ENCODE results near the gene BTG4.

The BTG4 gene

DNA sequence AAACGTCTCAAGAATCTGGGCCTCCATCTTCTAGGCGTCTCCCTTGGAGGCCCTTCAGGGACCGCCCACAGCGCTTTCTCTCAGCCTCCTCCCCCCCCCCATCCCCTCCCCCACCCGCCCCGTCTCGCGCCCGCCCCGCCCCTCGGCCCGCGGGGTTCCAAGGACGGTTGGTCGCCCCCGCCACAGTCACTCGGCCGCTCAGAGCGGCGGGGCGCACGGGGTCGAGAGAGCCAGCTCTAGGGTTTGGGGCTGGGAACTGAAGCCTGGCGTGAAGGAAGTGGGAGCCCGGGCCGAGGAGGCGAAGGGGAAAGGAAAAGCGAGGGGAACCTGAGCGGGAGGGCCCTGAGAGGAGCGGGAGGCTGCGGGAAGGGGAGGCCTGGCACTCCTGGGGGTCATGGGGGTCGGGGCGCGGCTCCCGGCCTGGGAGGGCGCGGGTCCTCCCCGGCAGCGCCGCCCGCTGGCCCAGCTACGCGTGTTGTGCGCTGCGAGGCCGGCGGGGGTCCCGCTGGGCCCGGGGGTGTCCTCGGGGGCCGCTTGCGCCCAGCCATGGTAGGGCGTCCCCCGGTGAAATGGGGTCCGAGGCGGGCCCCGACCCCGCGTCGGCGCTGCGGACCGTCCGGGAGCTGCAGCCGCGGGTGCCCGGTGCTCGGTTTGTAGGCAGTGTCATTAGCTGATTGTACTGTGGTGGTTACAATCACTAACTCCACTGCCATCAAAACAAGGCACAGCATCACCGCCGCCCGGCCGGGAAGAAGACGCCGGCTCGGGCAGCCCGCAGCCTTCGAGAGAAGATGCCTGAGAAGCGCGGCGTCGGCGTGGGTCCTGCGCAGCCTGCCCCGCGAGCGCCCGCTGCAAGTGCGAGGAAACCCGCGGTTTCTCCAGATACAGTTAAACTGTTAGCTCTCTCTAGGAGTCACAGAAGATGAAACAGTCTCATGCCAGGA lies at the start of gene BTG4:
BTG4 (minus strand) TSS at position 91 of the 944 bp plus-strand sequence. CDS start 13,610 bp downstream, outside the sequence.
- no peak for DNase-seq

DNA sequence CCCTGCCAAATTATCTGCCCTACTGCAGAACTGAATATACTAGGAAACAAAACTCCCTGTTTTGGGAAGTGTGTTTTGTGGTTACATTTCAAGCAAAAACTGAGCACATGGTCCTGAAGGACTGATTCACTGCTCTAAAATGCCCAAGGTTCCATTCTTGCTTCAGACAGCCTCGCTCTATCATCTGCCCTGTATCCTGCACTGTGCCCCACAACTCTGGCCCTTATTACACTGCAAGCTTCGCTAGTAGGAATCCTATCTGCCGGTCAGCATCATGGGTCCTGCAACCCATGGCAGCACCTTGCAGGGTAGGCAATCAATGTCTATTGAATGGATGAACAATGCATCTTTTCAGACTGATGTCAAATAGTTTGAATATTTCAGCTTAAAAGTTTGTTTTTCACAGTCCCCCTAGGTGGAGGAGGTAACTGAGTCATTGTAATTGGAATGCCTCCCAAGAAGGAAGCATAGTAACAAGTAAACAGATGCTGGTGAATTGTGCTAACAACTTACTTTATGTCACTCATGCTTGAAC lies 49.7 kb upstream of the BTG4 start:
- DNase-seq, result no peak

DNA sequence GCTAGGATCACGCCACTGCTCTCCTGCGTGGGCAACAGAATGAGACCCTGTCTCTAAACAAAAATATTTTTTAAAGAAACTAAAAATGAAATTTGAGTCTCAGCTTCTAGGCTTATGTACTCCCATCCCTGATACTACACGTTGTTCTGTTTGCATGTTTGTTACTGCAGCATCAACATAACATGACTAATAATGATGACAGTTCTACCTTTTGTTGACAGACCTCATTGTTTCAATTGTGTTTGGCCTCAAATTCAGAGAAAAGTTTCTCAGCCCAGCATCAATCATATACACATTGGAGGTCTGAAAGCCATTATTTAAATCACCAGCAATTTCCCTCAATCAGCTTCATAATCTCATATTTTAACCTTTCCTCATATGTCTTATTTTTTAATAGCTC lies 49.1 kb upstream of the BTG4 start:
- DNase-seq, result no peak

DNA sequence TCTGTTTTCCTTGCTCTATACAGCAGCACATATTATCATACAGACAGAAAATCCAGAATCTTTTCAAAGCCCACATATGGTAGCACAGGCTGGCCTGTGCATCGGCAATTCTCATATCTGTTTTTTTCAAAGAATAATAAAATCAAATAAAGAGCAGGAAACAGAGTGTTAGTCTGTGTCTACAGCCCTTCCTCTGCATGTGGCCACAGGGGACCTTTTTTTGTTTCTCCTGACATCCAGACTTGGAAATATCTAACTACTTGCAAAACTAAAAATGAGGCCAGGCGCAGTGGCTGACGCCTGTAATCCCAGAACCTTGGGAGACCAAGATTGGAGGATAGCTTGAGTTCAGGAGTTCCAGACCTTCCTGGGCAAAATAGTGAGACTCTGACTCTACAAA lies 48.6 kb upstream of the BTG4 start:
- no peak for DNase-seq

DNA sequence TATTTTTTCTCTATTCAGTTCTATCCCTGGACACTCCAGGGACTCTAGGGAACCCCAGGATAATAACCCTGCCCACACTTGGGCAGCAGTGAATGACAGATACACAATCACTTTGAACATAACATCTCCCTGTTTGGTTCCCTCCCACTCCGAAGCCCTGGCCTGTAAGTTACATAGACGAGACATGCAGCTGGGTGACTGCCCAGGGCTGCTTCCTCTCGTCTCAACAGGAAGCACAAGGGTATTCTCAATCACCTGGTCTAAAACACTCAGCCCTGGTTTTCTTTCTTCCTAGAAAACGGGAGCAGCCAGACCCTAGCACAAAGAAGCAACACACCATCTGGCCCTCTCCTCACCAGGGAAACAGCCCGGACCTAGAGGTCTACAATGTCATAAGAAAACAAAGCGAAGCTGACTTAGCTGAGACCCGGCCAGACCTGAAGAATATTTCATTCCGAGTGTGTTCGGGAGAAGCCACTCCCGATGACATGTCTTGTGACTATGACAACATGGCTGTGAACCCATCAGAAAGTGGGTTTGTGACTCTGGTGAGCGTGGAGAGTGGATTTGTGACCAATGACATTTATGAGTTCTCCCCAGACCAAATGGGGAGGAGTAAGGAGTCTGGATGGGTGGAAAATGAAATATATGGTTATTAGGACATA lies 47.7 kb upstream of the BTG4 start:
- no peak for DNase-seq

DNA sequence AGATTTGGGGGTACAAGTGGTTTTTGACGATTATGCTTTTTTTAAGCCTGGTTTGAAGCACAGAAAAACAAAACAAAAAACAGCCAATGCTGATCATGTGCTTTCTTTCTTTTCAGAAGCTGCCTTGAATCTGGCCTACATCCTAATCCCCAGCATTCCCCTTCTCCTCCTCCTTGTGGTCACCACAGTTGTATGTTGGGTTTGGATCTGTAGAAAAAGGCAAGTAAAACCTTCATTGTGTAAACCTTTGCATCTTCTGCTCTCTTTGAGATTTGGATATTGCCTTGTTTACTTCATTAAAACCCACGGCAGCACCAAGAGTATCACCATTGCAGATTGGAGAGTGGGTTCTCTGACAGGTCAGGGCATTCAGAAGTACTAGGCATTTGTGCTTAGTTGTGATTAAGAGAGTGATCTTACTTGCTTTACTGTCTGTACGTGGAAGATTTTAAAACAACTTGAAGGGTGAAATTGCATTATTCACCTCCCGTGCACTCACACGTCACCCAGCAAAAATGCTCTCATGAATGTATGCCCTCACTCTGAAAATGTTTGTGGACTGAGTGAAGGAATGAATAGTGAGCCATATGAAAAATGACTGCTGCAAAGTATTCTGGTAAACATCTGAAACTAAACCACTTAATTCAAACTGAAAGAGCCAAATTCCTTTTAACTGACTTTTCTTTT lies 45.4 kb upstream of the BTG4 start:
- DNase-seq, result no peak

DNA sequence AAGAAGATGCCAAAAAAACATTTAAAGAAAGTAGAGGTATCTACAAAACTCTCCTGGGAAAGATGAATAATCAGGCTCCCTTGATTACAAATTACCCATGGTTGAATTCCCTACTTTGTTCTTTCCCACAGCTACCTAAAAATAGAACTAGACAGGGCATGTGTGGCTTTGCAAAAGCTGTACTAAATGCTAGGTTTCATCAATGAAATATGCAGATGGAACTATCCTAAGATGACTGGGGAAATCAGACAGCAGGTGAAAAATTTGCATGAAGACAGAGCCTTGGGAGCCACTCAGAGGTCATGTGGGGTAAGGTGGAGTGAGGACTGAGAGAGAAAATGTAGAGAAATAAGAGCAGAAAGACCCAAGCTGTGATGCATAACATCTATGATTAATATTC lies 43.1 kb upstream of the BTG4 start:
- DNase-seq, result no peak

DNA sequence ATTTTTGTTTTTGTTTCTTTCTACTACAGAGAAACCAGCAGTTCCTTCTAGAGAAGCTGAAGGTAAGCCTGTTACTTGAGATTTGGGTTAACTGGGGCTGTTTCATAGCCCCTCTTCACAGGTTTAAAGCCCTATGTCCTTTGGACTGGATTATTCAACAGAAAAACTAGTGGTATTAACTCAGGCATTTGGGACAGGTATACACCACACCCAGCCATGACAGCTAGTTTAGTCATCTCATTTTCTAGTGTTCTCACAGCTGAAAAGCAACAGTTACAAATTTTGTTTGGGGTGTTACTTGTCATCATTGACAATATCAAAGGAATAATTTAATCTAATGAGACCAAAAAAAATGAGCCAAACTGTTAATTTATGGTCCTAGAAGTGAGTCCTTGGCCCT lies 42.3 kb upstream of the BTG4 start:
- DNase-seq, result no peak

DNA sequence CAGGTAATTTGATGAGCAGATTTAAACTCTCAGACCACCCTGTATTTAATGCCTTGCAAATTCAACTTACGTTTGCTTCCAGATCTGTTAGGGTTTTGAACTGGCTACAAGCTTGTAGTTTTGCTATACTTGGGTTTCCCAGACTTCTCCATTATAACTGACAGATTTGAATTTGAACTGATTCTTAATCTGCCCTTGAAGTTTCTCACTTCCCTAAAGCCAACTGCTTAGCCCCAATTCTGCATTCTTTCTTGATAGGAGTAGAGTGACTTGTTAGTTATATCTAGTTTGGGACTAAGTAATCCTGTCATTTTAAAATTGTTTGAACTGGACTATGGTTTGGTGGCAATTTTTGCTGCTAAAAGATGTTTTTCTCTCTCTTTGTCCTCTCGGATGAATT lies 38.1 kb upstream of the BTG4 start:
- no peak for DNase-seq

DNA sequence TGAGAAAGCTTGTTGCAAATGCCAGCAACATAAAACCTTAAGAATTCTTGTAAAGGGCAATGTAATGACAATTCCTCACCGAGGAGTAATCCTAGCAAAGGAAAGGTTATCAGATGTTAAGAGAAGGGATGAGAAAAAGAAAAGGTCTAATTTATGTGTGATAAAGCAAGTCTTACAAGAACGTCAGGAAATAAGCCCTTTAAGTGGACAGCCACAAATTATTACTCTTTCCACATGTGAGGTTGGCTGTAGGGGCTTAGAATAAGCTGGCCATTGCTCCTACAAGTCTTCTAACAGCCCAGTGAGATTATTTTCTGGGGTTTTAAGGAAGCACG lies 37.6 kb upstream of the BTG4 start:
- DNase-seq, result no peak

DNA sequence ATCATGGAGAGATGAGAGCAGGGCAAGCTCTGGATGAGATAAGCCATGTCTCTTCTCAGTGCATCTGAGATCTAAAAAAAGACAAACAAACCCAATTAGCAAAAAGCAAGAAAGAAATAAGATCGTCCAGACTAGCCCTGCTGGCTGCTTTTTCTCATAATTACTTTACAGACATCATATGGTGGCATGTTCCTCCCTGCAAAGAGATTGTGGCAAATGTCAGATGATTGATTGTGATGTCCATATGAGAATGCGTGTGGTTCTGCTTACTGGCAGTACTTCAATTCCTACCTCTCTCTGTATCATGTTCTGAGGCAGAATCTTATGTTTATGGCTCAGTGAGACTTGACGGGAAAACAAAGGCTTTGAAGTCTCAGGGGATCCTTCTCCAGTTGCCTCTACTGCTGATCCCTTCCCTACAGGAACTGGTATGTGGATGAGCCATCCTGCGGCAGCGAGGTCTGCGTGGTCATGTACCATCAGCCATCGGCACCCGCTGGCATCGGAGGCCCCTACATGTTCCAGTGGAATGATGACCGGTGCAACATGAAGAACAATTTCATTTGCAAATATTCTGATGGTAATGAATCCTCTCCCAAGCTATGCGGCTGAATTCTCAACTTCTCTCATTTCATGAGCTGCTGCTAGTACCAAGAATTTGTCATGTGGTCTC lies 37.1 kb upstream of the BTG4 start:
- no peak for DNase-seq

DNA sequence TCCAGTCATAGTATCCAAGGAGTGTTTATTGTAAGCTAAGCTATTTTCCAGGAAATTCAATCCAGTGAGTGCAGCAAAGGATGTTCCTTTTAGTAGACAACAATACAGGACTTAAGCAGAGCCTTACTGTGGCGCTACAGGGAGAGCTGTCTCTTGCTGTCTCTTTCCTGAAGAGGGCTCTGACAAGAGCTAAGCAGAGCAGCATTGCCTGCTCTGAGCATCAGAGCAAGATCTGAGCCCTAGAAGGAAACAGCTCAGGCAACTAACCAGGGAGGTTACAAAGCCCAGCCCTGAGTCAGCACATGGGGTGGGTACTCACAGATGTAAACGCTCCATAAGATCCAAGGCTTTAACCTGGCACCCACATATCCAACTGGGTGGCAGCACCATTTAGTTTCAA lies 36.3 kb upstream of the BTG4 start:
- no peak for DNase-seq

DNA sequence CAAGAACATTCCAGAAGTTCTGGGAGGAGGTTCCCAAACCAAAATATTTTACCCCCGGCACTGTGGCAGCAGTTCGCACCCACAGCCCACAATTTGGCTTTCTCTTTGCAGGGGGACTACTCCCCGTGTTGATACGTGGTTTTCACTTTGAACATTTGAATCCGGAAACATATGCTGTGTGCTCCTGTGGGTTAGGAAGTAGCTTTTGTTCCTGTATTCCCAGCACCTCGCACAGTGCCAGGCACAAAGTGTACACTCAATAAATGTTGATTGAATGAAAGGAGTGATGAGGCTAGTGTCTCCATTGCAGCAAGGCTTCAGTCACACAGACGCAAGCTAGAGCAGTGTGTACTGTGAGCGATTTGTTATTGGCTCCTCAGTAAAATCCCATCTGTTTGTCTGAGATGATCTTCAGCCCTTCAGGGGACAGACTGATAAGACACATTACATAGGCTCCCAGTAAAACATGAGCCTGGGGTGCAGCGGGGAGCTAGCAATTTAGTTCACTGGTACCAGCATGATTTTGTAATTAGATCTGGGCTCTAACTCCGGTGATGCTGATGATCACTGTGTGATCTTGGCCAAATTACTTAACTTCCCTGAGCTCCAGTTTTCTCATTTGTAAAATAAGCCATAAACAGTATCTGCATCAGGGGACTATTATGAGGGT lies 30.6 kb upstream of the BTG4 start:
- DNase-seq, result no peak

DNA sequence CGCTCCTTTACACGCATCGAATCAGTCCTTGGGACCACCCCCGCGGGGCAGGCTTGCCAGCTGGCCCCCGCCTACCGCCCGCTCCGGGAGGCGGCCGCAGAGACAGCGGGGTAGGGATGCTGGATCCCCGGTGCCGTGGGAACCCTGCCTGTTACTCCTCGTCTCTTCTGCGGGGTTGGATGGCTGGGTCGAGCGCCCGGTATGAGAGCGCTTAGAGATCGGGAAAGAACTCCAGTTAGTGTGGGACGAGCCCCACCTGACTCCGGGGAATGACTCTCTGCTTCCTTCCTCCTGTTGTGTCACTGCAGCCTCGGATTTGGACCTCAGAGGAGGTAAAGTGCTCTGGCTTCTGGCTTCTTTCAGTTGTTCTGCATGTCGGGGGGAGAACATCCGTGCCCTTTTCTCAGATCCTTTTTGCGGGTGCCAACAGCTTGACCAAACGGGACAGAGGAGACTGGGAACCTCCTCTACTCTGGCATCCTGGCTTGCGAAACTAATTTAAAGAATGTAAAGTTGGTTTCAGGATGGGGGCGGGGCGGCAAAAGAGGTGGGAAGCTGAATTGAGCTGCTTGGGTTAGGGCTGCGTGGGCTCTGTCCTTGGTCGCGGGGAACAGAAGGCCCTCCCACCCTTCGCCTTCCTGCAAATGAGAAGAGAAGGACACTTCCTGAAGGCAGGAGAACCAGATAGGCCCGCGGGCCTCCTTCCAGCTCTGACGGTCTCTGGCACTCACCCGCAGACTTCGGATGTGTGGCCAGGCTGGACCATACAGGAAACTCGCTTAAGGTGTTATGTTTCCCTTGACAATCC lies 29.3 kb upstream of the BTG4 start:
- no peak for DNase-seq

DNA sequence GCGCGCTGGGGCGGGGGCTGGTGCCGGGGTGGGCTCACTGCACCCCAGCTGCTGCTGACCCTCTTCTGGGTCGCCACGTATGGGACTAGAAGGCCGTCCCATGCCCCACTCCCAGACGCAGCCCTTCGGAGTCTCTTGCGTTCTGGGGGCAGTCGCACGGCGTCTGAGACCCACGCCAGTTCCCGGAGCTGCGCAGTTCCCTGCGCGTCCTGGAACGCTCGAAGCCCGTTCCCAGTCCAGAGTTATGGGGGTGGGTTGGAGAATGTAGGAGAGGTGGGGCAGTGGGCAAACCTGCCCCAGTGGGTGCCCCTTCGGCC lies 28.7 kb upstream of the BTG4 start:
- no peak for DNase-seq

DNA sequence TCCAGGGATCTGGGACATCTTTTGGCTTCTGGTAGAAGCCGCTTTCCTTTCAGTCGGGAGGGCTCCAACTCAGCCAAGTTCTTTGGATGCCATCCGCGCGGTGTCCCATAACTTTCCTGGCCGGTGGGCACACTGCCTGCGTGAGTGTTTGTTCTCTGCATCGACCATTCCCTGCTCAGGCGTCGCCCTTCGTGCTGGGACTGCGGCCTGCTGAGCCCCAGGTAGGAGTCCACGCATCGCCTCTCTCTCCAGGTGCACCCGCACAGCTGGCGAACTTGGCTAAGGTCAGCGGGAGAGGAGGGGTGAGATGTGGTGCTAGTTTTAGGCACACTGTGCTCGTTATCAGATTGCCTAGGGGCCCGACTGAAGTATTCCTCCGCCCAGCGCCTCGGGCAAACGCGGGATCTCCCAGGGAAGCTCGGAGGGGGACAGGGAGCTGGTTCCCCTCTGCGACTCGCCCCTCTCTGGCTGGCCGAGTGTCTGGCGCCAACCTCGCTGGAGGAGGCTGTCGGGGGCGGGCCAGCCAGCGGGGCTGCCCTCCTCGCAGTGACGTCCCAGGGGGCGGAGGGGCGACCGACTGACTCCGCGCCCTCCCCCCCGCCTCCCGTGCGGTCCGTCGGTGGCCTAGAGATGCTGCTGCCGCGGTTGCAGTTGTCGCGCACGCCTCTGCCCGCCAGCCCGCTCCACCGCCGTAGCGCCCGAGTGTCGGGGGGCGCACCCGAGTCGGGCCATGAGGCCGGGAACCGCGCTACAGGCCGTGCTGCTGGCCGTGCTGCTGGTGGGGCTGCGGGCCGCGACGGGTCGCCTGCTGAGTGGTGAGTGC lies 28.1 kb upstream of the BTG4 start, which contains the start of gene LAYN:
LAYN (plus strand) TSS at position 607 of the 823 bp plus-strand sequence; CDS start at position 731, 124 bp downstream.
- DNase-seq, result peak; percentile 9

DNA sequence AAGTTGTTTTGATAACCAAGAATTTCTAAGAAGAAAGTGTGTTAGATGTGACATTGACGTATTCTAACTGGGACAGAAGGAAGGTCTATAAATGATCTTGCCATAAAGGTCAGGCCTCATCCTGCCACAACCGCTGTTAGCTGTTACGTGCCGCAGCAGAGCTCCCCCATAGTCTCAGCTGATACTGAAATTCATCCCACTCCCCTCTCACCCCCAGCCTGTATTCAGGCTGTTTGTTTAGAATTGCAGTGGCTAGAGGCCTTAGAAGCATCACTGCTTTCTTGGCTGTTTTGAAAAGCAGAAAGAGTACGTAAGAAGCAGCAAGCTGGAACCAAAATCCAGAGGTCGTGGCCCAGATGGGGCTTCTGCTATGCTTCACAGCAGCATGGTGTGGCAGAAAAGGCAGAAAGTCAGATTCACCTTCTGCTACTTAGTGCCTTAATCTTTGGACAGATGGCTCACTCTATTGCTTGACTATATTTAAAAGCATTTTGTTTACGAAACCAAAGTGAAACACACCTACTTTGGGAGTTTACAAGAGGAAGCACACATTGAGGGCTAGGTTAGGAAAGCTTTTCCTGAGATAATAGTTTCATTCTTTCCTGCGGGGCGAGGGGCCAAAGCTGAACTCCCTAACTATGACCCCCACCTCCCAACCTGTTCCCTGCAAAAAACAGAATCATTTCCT lies 27.4 kb upstream of the BTG4 start:
- DNase-seq, result no peak

DNA sequence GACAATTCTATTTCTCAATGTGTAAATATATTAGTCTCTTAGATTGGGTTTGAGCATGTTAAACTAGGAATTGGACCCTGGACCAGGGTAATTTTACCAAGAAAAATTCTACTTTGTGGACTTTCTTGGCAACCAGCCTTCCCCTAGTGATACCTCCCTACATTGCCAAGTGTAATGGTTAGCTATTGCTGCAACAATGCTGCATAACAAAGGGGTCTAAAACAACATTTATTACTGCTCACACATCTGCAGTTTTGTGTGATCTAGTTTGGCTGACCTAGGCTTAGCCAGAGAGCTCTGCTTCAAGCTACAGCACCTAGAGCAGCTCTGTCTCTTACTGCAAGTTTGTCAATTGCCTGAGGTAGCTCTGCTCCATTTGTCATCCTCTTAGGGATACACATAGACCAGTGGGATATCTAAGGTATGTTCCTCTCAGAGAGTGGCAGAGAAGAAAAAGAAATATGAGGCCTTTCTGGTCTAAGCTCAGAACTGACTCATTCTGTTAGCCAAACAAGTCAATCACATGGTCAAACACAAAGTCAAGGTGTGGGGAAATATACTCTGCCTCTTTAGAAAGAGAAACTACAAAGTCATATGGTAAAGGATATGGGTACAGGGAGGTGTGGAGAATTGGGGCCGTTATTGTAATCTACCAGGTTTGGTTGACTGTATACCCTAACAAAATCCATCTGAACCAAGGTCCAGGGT lies 26.4 kb upstream of the BTG4 start:
- DNase-seq, result no peak

DNA sequence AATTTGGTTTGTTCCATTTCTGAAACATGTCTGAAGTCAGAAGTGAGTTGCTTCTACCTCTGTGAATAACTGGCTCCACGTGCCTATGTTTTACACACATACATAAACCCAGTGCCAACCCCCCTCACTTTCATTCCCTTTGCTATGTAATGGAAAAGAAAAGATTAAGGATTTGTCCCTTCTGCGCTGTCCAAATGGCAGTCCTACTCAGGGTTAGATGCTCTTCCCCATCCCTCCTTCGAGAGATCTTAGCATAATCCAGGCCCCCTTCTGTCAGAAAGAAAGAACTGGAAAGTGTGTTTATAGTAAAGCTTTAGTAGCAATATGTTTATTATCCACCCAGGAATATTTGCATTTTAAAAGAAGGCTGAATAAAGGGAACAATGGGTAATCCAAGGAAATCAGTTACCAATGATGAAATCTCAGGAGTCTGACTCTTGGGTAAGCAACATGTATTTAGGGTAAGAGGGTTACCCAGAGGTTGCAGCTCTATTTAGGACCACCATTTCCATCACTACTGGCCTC lies 25.2 kb upstream of the BTG4 start:
- DNase-seq, result no peak

Measured in activated CD4-positive, alpha-beta T cell treated with anti-CD3 and anti-CD28 coated beads, Interleukin-2, amount 50 U/mL, for 1 hour (primary cell).